PC-3 (cell line): ENCODE results near the gene PROCA1. TPM values are rescaled to one million over a fixed set of nuclear protein-coding genes. Genes with fewer than 3 reads are reported as not detected.

Source experiments
- ATAC-seq: fragments of 200-7000 bp; cut with Tn5 transposase; 2 replicates; pipeline ENCODE4 v1.9.1; 2020; ENCODE audit warnings: mild to moderate bottlenecking, moderate library complexity
- BruUV-seq: library from RNA; stranded (reverse); fragments of 400-500 nt; replicated peaks from 2 replicates; lab custom pipeline; 2021; lab: Mats Ljungman, UMichigan
- CTCF ChIA-PET: fragments of 300-600 bp; sonication (Branson Sonifier 250); formaldehyde crosslinking; loops from one replicate; lab custom pipeline; 2022; ENCODE audit warnings: antibody characterized with exemption; lab: Charles Lee
- POLR2A ChIA-PET: fragments of 300-600 bp; sonication (Branson Sonifier 250); formaldehyde crosslinking; loops from one replicate; lab custom pipeline; 2022; ENCODE audit warnings: antibody characterized with exemption; ENCODE audit not compliant: unreplicated experiment; lab: Charles Lee
- DNase-seq: peaks from one replicate; pipeline ENCODE4 v3.0.0-alpha.2; 2015
- H2AFZ ChIP-seq: fragments of 300-600 bp; sonication (generic); 2 replicates; pipeline ENCODE4 v1.6.0; 2016; ENCODE audit warnings: antibody characterized with exemption, low read length
- H3F3A ChIP-seq: fragments of 300-600 bp; sonication (generic); one replicate; pipeline ENCODE4 v1.6.0; 2017; ENCODE audit warnings: antibody characterized with exemption, low read length, control low read depth, mild to moderate bottlenecking; ENCODE audit not compliant: unreplicated experiment
- H3K27ac ChIP-seq: fragments of 300-600 bp; sonication (generic); 2 replicates; pipeline ENCODE4 v1.5.1; 2016; ENCODE audit warnings: mild to moderate bottlenecking, low read length
- H3K27me3 ChIP-seq: fragments of 300-600 bp; sonication (generic); 2 replicates; pipeline ENCODE4 v1.6.1; 2016; ENCODE audit warnings: low read length, mixed read lengths
- H3K36me3 ChIP-seq: fragments of 300-600 bp; sonication (generic); 2 replicates; pipeline ENCODE4 v1.6.1; 2016; ENCODE audit warnings: low read depth, mixed run types, low read length, mixed read lengths
- H3K4me1 ChIP-seq: fragments of 300-600 bp; sonication (generic); 2 replicates; pipeline ENCODE4 v1.5.1; 2016; ENCODE audit warnings: low read length; ENCODE audit not compliant: insufficient read depth
- H3K4me2 ChIP-seq: fragments of 300-600 bp; sonication (generic); 2 replicates; pipeline ENCODE4 v1.6.0; 2016; ENCODE audit warnings: low read length
- H3K4me3 ChIP-seq: fragments of 300-600 bp; sonication (generic); 2 replicates; pipeline ENCODE4 v1.5.1; 2016; ENCODE audit warnings: mild to moderate bottlenecking, low read length, mixed read lengths
- H3K79me2 ChIP-seq: fragments of 300-600 bp; sonication (generic); 2 replicates; pipeline ENCODE4 v1.6.1; 2017; ENCODE audit warnings: low read length, mixed read lengths
- H3K9ac ChIP-seq: fragments of 300-600 bp; sonication (generic); 2 replicates; pipeline ENCODE4 v1.6.0; 2016; ENCODE audit warnings: mild to moderate bottlenecking, low read length
- H3K9me2 ChIP-seq: fragments of 300-600 bp; sonication (generic); replicated peaks from 2 replicates; pipeline ENCODE4 v1.6.1; 2016; ENCODE audit warnings: mixed run types, low read length, mixed read lengths
- H3K9me3 ChIP-seq: fragments of 300-600 bp; sonication (generic); 2 replicates; pipeline ENCODE4 v1.6.1; 2016; ENCODE audit warnings: low read length, mixed read lengths
- H4K20me1 ChIP-seq: fragments of 300-600 bp; sonication (generic); 2 replicates; pipeline ENCODE4 v1.6.1; 2016; ENCODE audit warnings: low read length, mixed read lengths
- CTCF ChIP-seq: fragments of 300-600 bp; sonication (generic); conservative IDR thresholded peaks from 2 replicates; pipeline ENCODE4 v1.5.1; 2017; ENCODE audit warnings: antibody characterized with exemption, low read depth, mild to moderate bottlenecking, low read length
- EZH2 ChIP-seq: fragments of 300-600 bp; sonication (generic); IDR thresholded peaks from one replicate; pipeline ENCODE4 v1.6.1; 2017; ENCODE audit warnings: antibody characterized with exemption, mild to moderate bottlenecking, low read length; ENCODE audit not compliant: unreplicated experiment
- EZH2phosphoT487 ChIP-seq: fragments of 300-600 bp; sonication (generic); IDR thresholded peaks from 2 replicates; pipeline ENCODE4 v1.6.1; 2018; ENCODE audit warnings: mild to moderate bottlenecking, antibody characterized with exemption, low read length, borderline replicate concordance
- intact Hi-C: fragments of 100-400 bp; cut with micrococcal nuclease; formaldehyde crosslinking; loops from 2 replicates; pipeline ENCODE4 v1.9.0; 2023
- total RNA-seq: library from RNA; depleted of rRNA; stranded (reverse); fragments of >200 nt; gene quantifications from 2 replicates; pipeline ENCODE4 v1.2.3, GENCODE V29; 2014

Gene PROCA1
- total RNA-seq, 1 experiment from 2014 or later = 1.9 TPM

GRCh38 chr17:28706471-28707338, 5.0 kb downstream of the PROCA1 start:
- TF ChIP-seq EZH2 = no peak
- no peak for TF ChIP-seq EZH2phosphoT487
- no peak for TF ChIP-seq CTCF
- Histone ChIP-seq H3K9me2 (no peaks in the 10 kb centered on the region), H4K20me1 (no peaks in the 10 kb centered on the region), H3K27ac (no peak overlapping the region), H3K4me3 (no peak overlapping the region), H3K27me3 (no peaks in the 10 kb centered on the region), H2AFZ (no peak overlapping the region), H3K4me2 (no peak overlapping the region), H3K9me3 (no peaks in the 10 kb centered on the region), H3F3A (no peaks in the 10 kb centered on the region), H3K9ac (no peak overlapping the region), H3K4me1 (no peaks in the 10 kb centered on the region; the same call in 1 of the 2 replicates), H3K79me2 (no peaks in the 10 kb centered on the region), H3K36me3 (no peaks in the 10 kb centered on the region)
- ChIA-PET CTCF (no interaction called here), POLR2A (interaction anchor here (0.8 kb wide), 1 partner anchor 1287 kb away, joined by 3 read pairs; no protein-coding TSS in a partner anchor)
- BruUV-seq = no TSS peak
- no peak for DNase-seq
- no peak for ATAC-seq
- intact Hi-C loops = no loop called here

GRCh38 chr17:28705728-28706334, 5.9 kb downstream of the PROCA1 start:
- CTCF ChIA-PET = no interaction called here
- BruUV-seq = no TSS peak
- no peaks in the 10 kb centered on the region; the same call in 1 of the 2 replicates for H3K4me1 ChIP-seq

More at GRCh38 chr17:28705728-28706334, 5.9 kb downstream of the PROCA1 start:
- H3F3A ChIP-seq = no peaks in the 10 kb centered on the region
- no peaks in the 10 kb centered on the region for H4K20me1 ChIP-seq
- TF ChIP-seq CTCF = no peak
- TF ChIP-seq EZH2phosphoT487 = no peak
- no peak for TF ChIP-seq EZH2
- H3K36me3 ChIP-seq = no peaks in the 10 kb centered on the region
- H3K4me3 ChIP-seq = no peak overlapping the region
- no peaks in the 10 kb centered on the region for H3K9me3 ChIP-seq
- H2AFZ ChIP-seq = no peak overlapping the region
- DNase-seq (no peak), ATAC-seq (no peak)
- no peaks in the 10 kb centered on the region for H3K9me2 ChIP-seq
- no peak overlapping the region for H3K27ac ChIP-seq
- no peak overlapping the region for H3K9ac ChIP-seq
- H3K79me2 ChIP-seq = no peaks in the 10 kb centered on the region
- no peak overlapping the region for H3K4me2 ChIP-seq
- POLR2A ChIA-PET = no interaction called here
- no peaks in the 10 kb centered on the region for H3K27me3 ChIP-seq
- intact Hi-C loops = no loop called here
